Fibroblast of lung (primary cell): ENCODE results near the gene LAMP5. TPM values are rescaled to one million over a fixed set of nuclear protein-coding genes. Genes with fewer than 3 reads are reported as not detected.

Experiments
- DNase-seq, 2 donors: peaks; one replicate each; pipeline versions ENCODE4 v3.0.0 to v3.0.0-alpha.2; 2010; ENCODE audit warnings: low read depth in 2 of 2
- H2AFZ ChIP-seq: 2 replicates; pipeline ENCODE4 v1.5.1; 2012; ENCODE audit warnings: low read length, control low read depth, inconsistent platforms
- H3K27ac ChIP-seq: 2 replicates; pipeline ENCODE4 v1.5.1; 2011; ENCODE audit warnings: low read length, control low read depth; ENCODE audit not compliant: insufficient read depth
- H3K27me3 ChIP-seq: 2 replicates; pipeline ENCODE4 v1.5.1; 2011; ENCODE audit warnings: mild to moderate bottlenecking, low read length; ENCODE audit not compliant: control insufficient read depth, insufficient read depth
- H3K36me3 ChIP-seq: 2 replicates; pipeline ENCODE4 v1.5.1; 2011; ENCODE audit warnings: low read length; ENCODE audit not compliant: control insufficient read depth, insufficient read depth
- H3K4me1 ChIP-seq: 2 replicates; pipeline ENCODE4 v1.5.1; 2011; ENCODE audit warnings: low read length; ENCODE audit not compliant: control insufficient read depth, insufficient read depth; ENCODE audit errors: extremely low read depth
- H3K4me2 ChIP-seq: 2 replicates; pipeline ENCODE4 v1.5.1; 2011; ENCODE audit warnings: low read length, control low read depth; ENCODE audit not compliant: insufficient read depth; ENCODE audit errors: extremely low read depth
- H3K4me3 ChIP-seq, 4 experiments: fragments of 200-600 bp in 1 of 4; sonication (generic) in 1 of 4; replicated peaks in 1 of 4; 2 replicates each; pipeline ENCODE4 v1.5.1; 2011 to 2016; ENCODE audit warnings: low read length in 4 of 4, low read depth in 3 of 4, mild to moderate bottlenecking in 3 of 4, control low read depth in 2 of 4, inconsistent platforms in 1 of 4, mixed read lengths in 1 of 4; ENCODE audit not compliant: insufficient read depth in 1 of 4; ENCODE audit errors: control extremely low read depth in 1 of 4
- H3K79me2 ChIP-seq: 2 replicates; pipeline ENCODE4 v1.5.1; 2012; ENCODE audit warnings: mild to moderate bottlenecking, low read length, inconsistent platforms; ENCODE audit not compliant: control insufficient read depth, insufficient read depth
- H3K9ac ChIP-seq: 2 replicates; pipeline ENCODE4 v1.5.1; 2011; ENCODE audit warnings: mild to moderate bottlenecking, low read length, control low read depth; ENCODE audit not compliant: insufficient read depth
- H3K9me3 ChIP-seq: 2 replicates; pipeline ENCODE4 v1.5.1; 2012; ENCODE audit warnings: low read depth, low read length; ENCODE audit not compliant: control insufficient read depth, insufficient read depth
- H4K20me1 ChIP-seq: 2 replicates; pipeline ENCODE4 v1.5.1; 2011; ENCODE audit warnings: low read length; ENCODE audit not compliant: control insufficient read depth, insufficient read depth; ENCODE audit errors: extremely low read depth
- EZH2 ChIP-seq: IDR thresholded peaks from 2 replicates; pipeline ENCODE4 v1.5.1; 2012; ENCODE audit warnings: low read length, control low read depth, mild to moderate bottlenecking; ENCODE audit errors: missing control alignments
- polyA plus RNA-seq, 2 donors: library from polyadenylated mRNA; depleted of rRNA in 1 of 2; stranded (reverse) in 1 of 2; unstranded in 1 of 2; fragments of >200 nt; gene quantifications; 2 replicates each; pipeline ENCODE4 v1.2.1, GENCODE V29; 2011 to 2012; ENCODE audit warnings: missing spikeins in 1 of 2
- total RNA-seq: library from RNA; depleted of rRNA; stranded (reverse); fragments of >200 nt; gene quantifications from 2 replicates; pipeline ENCODE4 v1.2.1, GENCODE V29; 2014
- TF ChIP-seq, protein P1 (sequence below), 2 donors: IDR thresholded peaks in 1 of 2; conservative IDR thresholded peaks in 1 of 2; 1 replicate in 1 of 2; 2 replicates in 1 of 2; pipeline ENCODE4 v1.5.1; 2011 to 2012; ENCODE audit warnings: low read length in 2 of 2, control low read depth in 1 of 2, inconsistent platforms in 1 of 2, low read depth in 1 of 2, mild to moderate bottlenecking in 1 of 2

Gene LAMP5
- total and polyA plus RNA-seq, 2 donors (not counting 1 experiment from before 2014, with no cell fraction given), result 0.92 to 2.1 TPM

DNA sequence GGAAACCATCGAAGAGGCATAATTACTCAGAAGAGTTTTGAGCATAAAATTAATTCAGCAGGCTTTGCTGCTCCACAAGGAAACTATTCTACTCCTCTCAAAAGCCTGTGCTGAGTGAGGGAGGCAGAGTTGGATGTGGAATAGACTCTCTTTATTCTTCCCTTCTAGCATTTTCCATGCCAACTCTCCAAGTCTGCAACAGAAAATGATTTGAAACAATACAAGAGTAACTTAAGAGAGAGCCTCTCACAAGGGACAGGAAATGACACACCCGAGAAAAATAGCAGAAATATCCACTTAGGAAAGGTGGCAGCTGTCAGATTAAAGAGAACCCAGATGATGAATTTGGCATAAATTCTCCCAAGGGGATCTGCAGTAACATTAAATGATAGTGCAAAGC lies 26.3 kb upstream of the LAMP5 start:
- Histone ChIP-seq H3K4me3 (no peak overlapping the region), H3K27ac (no peak overlapping the region), H3K79me2 (no peaks in the 10 kb centered on the region), H4K20me1 (no peaks in the 10 kb centered on the region), H2AFZ (no peak overlapping the region), H3K4me1 (peaks cover 7% of the 10 kb centered on the region), H3K9ac (no peak overlapping the region), H3K4me2 (no peak overlapping the region), H3K9me3 (no peaks in the 10 kb centered on the region), H3K27me3 (no peaks in the 10 kb centered on the region), H3K36me3 (no peaks in the 10 kb centered on the region)
- DNase-seq, result no peak
- no peak for TF ChIP-seq EZH2
- TF ChIP-seq, protein P1, sequence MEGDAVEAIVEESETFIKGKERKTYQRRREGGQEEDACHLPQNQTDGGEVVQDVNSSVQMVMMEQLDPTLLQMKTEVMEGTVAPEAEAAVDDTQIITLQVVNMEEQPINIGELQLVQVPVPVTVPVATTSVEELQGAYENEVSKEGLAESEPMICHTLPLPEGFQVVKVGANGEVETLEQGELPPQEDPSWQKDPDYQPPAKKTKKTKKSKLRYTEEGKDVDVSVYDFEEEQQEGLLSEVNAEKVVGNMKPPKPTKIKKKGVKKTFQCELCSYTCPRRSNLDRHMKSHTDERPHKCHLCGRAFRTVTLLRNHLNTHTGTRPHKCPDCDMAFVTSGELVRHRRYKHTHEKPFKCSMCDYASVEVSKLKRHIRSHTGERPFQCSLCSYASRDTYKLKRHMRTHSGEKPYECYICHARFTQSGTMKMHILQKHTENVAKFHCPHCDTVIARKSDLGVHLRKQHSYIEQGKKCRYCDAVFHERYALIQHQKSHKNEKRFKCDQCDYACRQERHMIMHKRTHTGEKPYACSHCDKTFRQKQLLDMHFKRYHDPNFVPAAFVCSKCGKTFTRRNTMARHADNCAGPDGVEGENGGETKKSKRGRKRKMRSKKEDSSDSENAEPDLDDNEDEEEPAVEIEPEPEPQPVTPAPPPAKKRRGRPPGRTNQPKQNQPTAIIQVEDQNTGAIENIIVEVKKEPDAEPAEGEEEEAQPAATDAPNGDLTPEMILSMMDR (conservative IDR thresholded peaks at IDR 0.05 in 1 of 2, IDR thresholded peaks at IDR 0.05 in 1 of 2; ENCODE audit: low read depth in 1 of 2, low read length in 2 of 2), result no peak

DNA sequence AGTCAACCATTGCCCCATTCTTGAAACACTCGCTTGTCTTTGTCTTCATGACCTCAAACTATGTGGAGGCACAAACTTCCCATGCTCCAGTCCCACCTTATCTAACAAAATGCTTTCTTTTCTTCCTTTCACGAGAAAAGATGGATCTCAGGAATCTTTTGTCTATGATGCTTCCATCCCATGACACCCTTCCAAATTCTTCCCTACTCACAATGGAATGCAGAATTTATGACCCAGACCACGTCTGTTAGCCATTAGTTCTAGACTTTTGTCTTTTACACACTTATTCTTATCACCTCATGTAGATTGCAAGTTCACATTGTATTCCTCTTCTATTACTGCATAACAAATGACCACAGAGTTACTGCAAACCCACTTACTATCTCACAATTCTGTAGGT lies 24.2 kb upstream of the LAMP5 start:
- no peak overlapping the region for H3K9ac ChIP-seq
- DNase-seq, result no peak
- H3K27ac ChIP-seq, result no peak overlapping the region

DNA sequence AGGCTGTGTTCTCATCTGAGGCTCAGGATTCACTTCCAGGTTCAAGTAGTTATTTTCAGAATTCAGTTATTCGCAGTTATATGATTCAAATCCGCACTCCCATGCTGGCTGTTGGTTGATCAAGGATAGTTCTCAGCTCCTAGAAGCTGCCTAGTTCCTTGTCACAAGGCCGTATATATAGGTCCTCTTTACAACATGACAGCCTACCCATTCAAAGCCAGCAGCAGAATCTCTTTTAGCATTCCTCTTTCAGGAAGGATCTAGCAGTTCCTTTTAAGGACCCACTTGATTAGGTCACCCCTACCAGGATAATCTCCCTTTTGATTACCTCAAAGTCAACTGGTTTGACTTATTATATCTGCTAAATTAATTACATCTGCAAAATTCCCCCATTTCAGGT lies 23.8 kb upstream of the LAMP5 start:
- no peak overlapping the region for H3K9ac ChIP-seq
- H3K9me3 ChIP-seq, result no peaks in the 10 kb centered on the region
- no peaks in the 10 kb centered on the region for H3K79me2 ChIP-seq
- no peaks in the 10 kb centered on the region for H3K36me3 ChIP-seq
- H3K27ac ChIP-seq, result no peak overlapping the region
- H2AFZ ChIP-seq, result no peak overlapping the region
- no peak for TF ChIP-seq EZH2
- TF ChIP-seq, protein P1 (conservative IDR thresholded peaks at IDR 0.05 in 1 of 2, IDR thresholded peaks at IDR 0.05 in 1 of 2; ENCODE audit: low read depth in 1 of 2, low read length in 2 of 2), result no peak
- H4K20me1 ChIP-seq, result no peaks in the 10 kb centered on the region
- DNase-seq, result no peak
- H3K4me1 ChIP-seq, result peaks cover 7% of the 10 kb centered on the region
- no peaks in the 10 kb centered on the region for H3K27me3 ChIP-seq
- no peak overlapping the region for H3K4me3 ChIP-seq
- H3K4me2 ChIP-seq, result no peak overlapping the region

More for the DNA sequence above, 24.2 kb upstream of the LAMP5 start:
- Histone ChIP-seq H3K4me3 (no peak overlapping the region), H3K9me3 (no peaks in the 10 kb centered on the region), H3K4me2 (no peak overlapping the region), H3K27me3 (no peaks in the 10 kb centered on the region), H2AFZ (no peak overlapping the region), H4K20me1 (no peaks in the 10 kb centered on the region), H3K79me2 (no peaks in the 10 kb centered on the region), H3K4me1 (peaks cover 7% of the 10 kb centered on the region), H3K36me3 (no peaks in the 10 kb centered on the region)
- TF ChIP-seq, protein P1 (conservative IDR thresholded peaks at IDR 0.05 in 1 of 2, IDR thresholded peaks at IDR 0.05 in 1 of 2; ENCODE audit: low read depth in 1 of 2, low read length in 2 of 2), result no peak
- no peak for TF ChIP-seq EZH2
